A673 (cell line): ENCODE results near the gene KRT77.

Source experiments
- EZH2 ChIP-seq: fragments of 200-600 bp; sonication (generic); IDR thresholded peaks from 2 replicates; pipeline ENCODE4 v1.6.1; 2017; ENCODE audit warnings: borderline replicate concordance, low read depth, mild to moderate bottlenecking, mixed read lengths, antibody characterized with exemption, low read length; ENCODE audit not compliant: poor library complexity, severe bottlenecking
- TF ChIP-seq, protein P1 (sequence below): fragments of 300-800, 200-600 bp; sonication (generic); conservative IDR thresholded peaks from 2 replicates; pipeline ENCODE4 v1.5.1; 2017; ENCODE audit warnings: low read depth, mild to moderate bottlenecking, antibody characterized with exemption, low read length, moderate library complexity, mixed read lengths

DNA sequence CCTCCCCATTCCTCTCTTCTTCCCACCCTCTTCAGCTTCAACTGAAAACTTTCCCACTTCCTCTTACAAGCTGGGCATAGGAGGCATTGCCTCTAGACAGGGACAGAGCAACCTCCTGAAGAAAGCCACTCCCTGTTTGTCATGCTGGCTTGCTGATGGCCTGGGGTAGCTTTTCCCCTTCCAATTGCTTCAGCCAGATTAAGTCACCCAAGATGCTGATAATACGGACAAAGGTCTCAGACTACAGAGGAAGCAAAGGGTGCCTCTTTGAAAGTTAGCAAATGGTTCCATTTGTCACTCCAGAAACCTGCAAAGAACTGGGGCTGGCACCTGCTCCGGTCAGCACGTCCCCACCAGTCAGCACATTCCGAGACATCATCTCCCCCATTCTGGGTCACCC lies 57.3 kb downstream of the KRT77 start:
- TF ChIP-seq, protein P1, sequence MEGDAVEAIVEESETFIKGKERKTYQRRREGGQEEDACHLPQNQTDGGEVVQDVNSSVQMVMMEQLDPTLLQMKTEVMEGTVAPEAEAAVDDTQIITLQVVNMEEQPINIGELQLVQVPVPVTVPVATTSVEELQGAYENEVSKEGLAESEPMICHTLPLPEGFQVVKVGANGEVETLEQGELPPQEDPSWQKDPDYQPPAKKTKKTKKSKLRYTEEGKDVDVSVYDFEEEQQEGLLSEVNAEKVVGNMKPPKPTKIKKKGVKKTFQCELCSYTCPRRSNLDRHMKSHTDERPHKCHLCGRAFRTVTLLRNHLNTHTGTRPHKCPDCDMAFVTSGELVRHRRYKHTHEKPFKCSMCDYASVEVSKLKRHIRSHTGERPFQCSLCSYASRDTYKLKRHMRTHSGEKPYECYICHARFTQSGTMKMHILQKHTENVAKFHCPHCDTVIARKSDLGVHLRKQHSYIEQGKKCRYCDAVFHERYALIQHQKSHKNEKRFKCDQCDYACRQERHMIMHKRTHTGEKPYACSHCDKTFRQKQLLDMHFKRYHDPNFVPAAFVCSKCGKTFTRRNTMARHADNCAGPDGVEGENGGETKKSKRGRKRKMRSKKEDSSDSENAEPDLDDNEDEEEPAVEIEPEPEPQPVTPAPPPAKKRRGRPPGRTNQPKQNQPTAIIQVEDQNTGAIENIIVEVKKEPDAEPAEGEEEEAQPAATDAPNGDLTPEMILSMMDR: no peak
- no peak for TF ChIP-seq EZH2
